GM23338 (cell line): ENCODE results near the gene CHMP4B. TPM values are rescaled to one million over a fixed set of nuclear protein-coding genes. Genes with fewer than 3 reads are reported as not detected.

Experiments
- ATAC-seq: fragments of 200-7000 bp; cut with Tn5 transposase; 3 replicates; pipeline ENCODE4 v1.9.1; 2020
- DNase-seq: peaks from one replicate; pipeline ENCODE4 v3.0.0-alpha.2; 2015; ENCODE audit warnings: low spot score
- H2AFZ ChIP-seq: fragments of 200-600 bp; sonication (generic); 2 replicates; pipeline ENCODE4 v1.8.0; 2016; ENCODE audit warnings: antibody characterized with exemption, mild to moderate bottlenecking, moderate library complexity
- H3F3A ChIP-seq: fragments of 200-600 bp; sonication (generic); replicated peaks from 2 replicates; pipeline ENCODE4 v1.8.0; 2017; ENCODE audit warnings: antibody characterized with exemption, mixed run types, low read depth
- H3K27ac ChIP-seq: fragments of 200-600 bp; sonication (generic); 2 replicates; pipeline ENCODE4 v1.6.1; 2016; ENCODE audit warnings: low read depth
- H3K27me3 ChIP-seq: fragments of 200-600 bp; sonication (generic); 2 replicates; pipeline ENCODE4 v1.8.0; 2016; ENCODE audit warnings: mild to moderate bottlenecking, mixed run types, moderate library complexity; ENCODE audit not compliant: insufficient read depth
- H3K36me3 ChIP-seq: fragments of 200-600 bp; sonication (generic); 2 replicates; pipeline ENCODE4 v1.8.0; 2016; ENCODE audit warnings: mild to moderate bottlenecking; ENCODE audit not compliant: insufficient read depth
- H3K4me1 ChIP-seq: fragments of 200-600 bp; sonication (generic); 2 replicates; pipeline ENCODE4 v1.8.0; 2016; ENCODE audit warnings: mild to moderate bottlenecking, moderate library complexity; ENCODE audit not compliant: insufficient read depth
- H3K4me2 ChIP-seq: fragments of 200-600 bp; sonication (generic); 2 replicates; pipeline ENCODE4 v1.7.1; 2017; ENCODE audit warnings: mixed run types
- H3K4me3 ChIP-seq: fragments of 200-600 bp; sonication (generic); 2 replicates; pipeline ENCODE4 v1.6.1; 2016; ENCODE audit warnings: mixed run types
- H3K79me2 ChIP-seq: fragments of 200-600 bp; sonication (generic); replicated peaks from 2 replicates; pipeline ENCODE4 v1.8.0; 2017; ENCODE audit warnings: mild to moderate bottlenecking; ENCODE audit not compliant: insufficient read depth
- H3K9me2 ChIP-seq: fragments of 200-600 bp; sonication (generic); 2 replicates; pipeline ENCODE4 v1.8.0; 2017; ENCODE audit not compliant: insufficient read depth
- H4K20me1 ChIP-seq: fragments of 200-600 bp; sonication (generic); replicated peaks from 2 replicates; pipeline ENCODE4 v1.8.0; 2017; ENCODE audit warnings: mild to moderate bottlenecking; ENCODE audit not compliant: insufficient read depth
- H3K27ac Mint-ChIP-seq: 2 replicates; pipeline ENCODE4 v1.8.0; 2020; ENCODE audit warnings: inconsistent platforms, mild to moderate bottlenecking, moderate library complexity, mixed read lengths
- H3K27me3 Mint-ChIP-seq: 3 replicates; pipeline ENCODE4 v1.8.0; 2022; ENCODE audit warnings: low read depth, mild to moderate bottlenecking, moderate library complexity, mixed read lengths, inconsistent platforms; ENCODE audit not compliant: insufficient read depth, poor library complexity
- H3K36me3 Mint-ChIP-seq: 3 replicates; pipeline ENCODE4 v1.8.0; 2021; ENCODE audit warnings: low read depth, mild to moderate bottlenecking, inconsistent platforms, moderate library complexity, mixed read lengths
- H3K4me1 Mint-ChIP-seq: 3 replicates; pipeline ENCODE4 v1.8.0; 2020; ENCODE audit warnings: mild to moderate bottlenecking, inconsistent platforms, mixed read lengths
- H3K4me3 Mint-ChIP-seq: 3 replicates; pipeline ENCODE4 v1.8.0; 2021; ENCODE audit warnings: moderate library complexity, mild to moderate bottlenecking, inconsistent platforms, mixed read lengths
- H3K9me3 Mint-ChIP-seq: 3 replicates; pipeline ENCODE4 v1.8.0; 2020; ENCODE audit warnings: moderate library complexity, mild to moderate bottlenecking, inconsistent platforms, mixed read lengths
- CREB1 ChIP-seq: fragments of 250-450 bp; sonication (Bioruptor Pico); IDR thresholded peaks from 2 replicates; pipeline ENCODE4 v1.5.0; 2020; ENCODE audit warnings: low read depth, mild to moderate bottlenecking, moderate library complexity
- CTCF ChIP-seq, 2 experiments: fragments of 200-600 bp in 1 of 2; sonication (generic) in 1 of 2; conservative IDR thresholded peaks; 2 replicates each; pipeline versions ENCODE4 v1.5.1 to v1.6.1; 2016 to 2017; ENCODE audit warnings: antibody characterized with exemption in 2 of 2, low read depth in 2 of 2, mild to moderate bottlenecking in 2 of 2, moderate library complexity in 1 of 2
- ETS1 ChIP-seq: IDR thresholded peaks from 2 replicates; pipeline ENCODE4 v1.6.1; 2016; ENCODE audit warnings: antibody characterized with exemption
- EZH2 ChIP-seq: fragments of 200-600 bp; sonication (generic); IDR thresholded peaks from one replicate; pipeline ENCODE4 v1.8.0; 2017; ENCODE audit warnings: antibody characterized with exemption, mild to moderate bottlenecking, low read depth; ENCODE audit not compliant: unreplicated experiment
- EZH2phosphoT487 ChIP-seq: fragments of 200-600 bp; sonication (generic); IDR thresholded peaks from one replicate; pipeline ENCODE4 v1.8.1; 2018; ENCODE audit warnings: antibody characterized with exemption; ENCODE audit not compliant: unreplicated experiment
- JUNB ChIP-seq: IDR thresholded peaks from one replicate; pipeline ENCODE4 v1.6.1; 2016; ENCODE audit warnings: antibody characterized with exemption; ENCODE audit not compliant: unreplicated experiment
- NANOG ChIP-seq: IDR thresholded peaks from 2 replicates; pipeline ENCODE4 v1.6.1; 2016; ENCODE audit warnings: antibody characterized with exemption, borderline replicate concordance
- POLR2AphosphoS5 ChIP-seq: IDR thresholded peaks from 2 replicates; pipeline ENCODE4 v1.6.1; 2016; ENCODE audit warnings: antibody characterized with exemption, low read depth
- REST ChIP-seq: IDR thresholded peaks from one replicate; pipeline ENCODE4 v1.6.1; 2018; ENCODE audit warnings: antibody characterized with exemption; ENCODE audit not compliant: unreplicated experiment
- STAT1 ChIP-seq: IDR thresholded peaks from one replicate; pipeline ENCODE4 v1.6.1; 2016; ENCODE audit warnings: antibody characterized with exemption; ENCODE audit not compliant: unreplicated experiment
- ZNF114 ChIP-seq: fragments of 250-450 bp; sonication (Bioruptor Pico); IDR thresholded peaks from 2 replicates; pipeline ENCODE4 v1.5.0; 2020; ENCODE audit warnings: mild to moderate bottlenecking, moderate library complexity
- ZNF331 ChIP-seq: fragments of 250-450 bp; sonication (Bioruptor Pico); IDR thresholded peaks from 2 replicates; pipeline ENCODE4 v1.5.0; 2020; ENCODE audit warnings: low read depth, mild to moderate bottlenecking, moderate library complexity
- ZNF462 ChIP-seq: fragments of 250-450 bp; sonication (Bioruptor Pico); IDR thresholded peaks from 2 replicates; pipeline ENCODE4 v1.5.0; 2020; ENCODE audit warnings: mild to moderate bottlenecking, moderate library complexity
- polyA plus RNA-seq: library from polyadenylated mRNA; unstranded; fragments of >200 nt; fragmentation: Nextera tagmentation; extraction: Ambion mirVana; gene quantifications from 2 replicates; pipeline ENCODE4 v1.2.1, GENCODE V29; 2016
- total RNA-seq: library from RNA; depleted of rRNA; stranded (reverse); fragments of >200 nt; shearing (Covaris generic); gene quantifications from 2 replicates; pipeline ENCODE4 v1.2.3, GENCODE V29; 2014

The CHMP4B gene
- total and polyA plus RNA-seq, 2 experiments from 2014 or later: 14.5 to 49.3 TPM

GRCh38 chr20:33850159-33850558, 39.0 kb downstream of the CHMP4B start:
- no peaks in the 10 kb centered on the region for H3K9me3 Mint-ChIP-seq
- peaks cover 23% of the 10 kb centered on the region for H3K4me1 ChIP-seq
- TF ChIP-seq STAT1 (no peak), CREB1 (CRISPR knock-in tag) (no peak), JUNB (no peak), ZNF114 (CRISPR knock-in tag) (no peak), ZNF331 (CRISPR knock-in tag) (no peak), NANOG (no peak), CTCF (conservative IDR thresholded peaks at IDR 0.05; ENCODE audit: low read depth in 2 of 2) (no peak), EZH2 (no peak), EZH2phosphoT487 (no peak), ZNF462 (CRISPR knock-in tag) (no peak), REST (no peak), POLR2AphosphoS5 (no peak), ETS1 (no peak)
- no peak overlapping the region for H3K4me3 ChIP-seq
- H3K4me2 ChIP-seq: no peak overlapping the region
- H3K27me3 Mint-ChIP-seq: no peaks in the 10 kb centered on the region
- H3K4me1 Mint-ChIP-seq: peaks cover 24% of the 10 kb centered on the region
- H2AFZ ChIP-seq: no peak overlapping the region
- peaks cover 51% of the 10 kb centered on the region for H3K79me2 ChIP-seq
- no peak for ATAC-seq
- no peak overlapping the region for H3K4me3 Mint-ChIP-seq
- H3K27ac Mint-ChIP-seq: peak overlapping the region; percentile 45; the same call in 1 of the 2 replicates
- DNase-seq: no peak
- H3K27ac ChIP-seq: no peak overlapping the region
- no peaks in the 10 kb centered on the region for H3K9me2 ChIP-seq
- peaks cover 12% of the 10 kb centered on the region for H4K20me1 ChIP-seq
- peaks cover 33% of the 10 kb centered on the region for H3K36me3 Mint-ChIP-seq
- H3F3A ChIP-seq: no peaks in the 10 kb centered on the region
- peaks cover 4% of the 10 kb centered on the region; the same call in 1 of the 2 replicates for H3K36me3 ChIP-seq
- H3K27me3 ChIP-seq: no peaks in the 10 kb centered on the region
